Thoracic aorta (tissue), 2 donors: ENCODE data around the gene NRP1. TPM values are rescaled to one million over a fixed set of nuclear protein-coding genes. Genes with fewer than 3 reads are reported as not detected.

Source experiments
- ATAC-seq: fragments of 150-250 bp; one replicate; pipeline ENCODE4 v1.8.0; 2017; ENCODE audit warnings: low read depth; ENCODE audit not compliant: insufficient number of reproducible peaks, low FRiP score
- DNase-seq: peaks from one replicate; pipeline ENCODE4 v3.0.0-alpha.2; 2020; ENCODE audit warnings: low spot score
- H3K27ac ChIP-seq, 2 donors: fragments of 200-600 bp; sonication (generic); 1 replicate in 1 of 2; 2 replicates in 1 of 2; pipeline ENCODE4 v1.5.1; 2016; ENCODE audit warnings: mild to moderate bottlenecking in 2 of 2, moderate library complexity in 2 of 2
- H3K27me3 ChIP-seq: fragments of 200-600 bp; sonication (generic); replicated peaks from 2 replicates; pipeline ENCODE4 v1.6.0; 2016; ENCODE audit warnings: mild to moderate bottlenecking; ENCODE audit not compliant: insufficient read depth
- H3K36me3 ChIP-seq: fragments of 200-600 bp; sonication (generic); one replicate; pipeline ENCODE4 v1.5.1; 2016
- H3K4me1 ChIP-seq, 2 donors: fragments of 200-600 bp; sonication (generic); 1 replicate in 1 of 2; 2 replicates in 1 of 2; pipeline versions ENCODE4 v1.5.1 to v1.6.0; 2016; ENCODE audit warnings: low read depth in 2 of 2, mild to moderate bottlenecking in 1 of 2; ENCODE audit not compliant: control insufficient read depth in 1 of 2
- H3K4me3 ChIP-seq: fragments of 200-600 bp; sonication (generic); 2 replicates; pipeline ENCODE4 v1.5.1; 2016; ENCODE audit warnings: mild to moderate bottlenecking
- H3K9me3 ChIP-seq: fragments of 200-600 bp; sonication (generic); 2 replicates; pipeline ENCODE4 v1.5.1; 2016
- total RNA-seq, 2 donors: library from RNA; depleted of rRNA; stranded (reverse); fragments of >200 nt; gene quantifications; one replicate each; pipeline versions ENCODE4 v1.1.0 to v1.2.3, GENCODE V29; 2016
- TF ChIP-seq, protein P1 (sequence below): fragments of 200-600 bp; sonication (generic); IDR thresholded peaks from one replicate; pipeline ENCODE4 v1.5.1; 2019; ENCODE audit warnings: antibody characterized with exemption

The NRP1 gene
- total RNA-seq, 2 donors from 2014 or later = 66.9 to 117 TPM

DNA sequence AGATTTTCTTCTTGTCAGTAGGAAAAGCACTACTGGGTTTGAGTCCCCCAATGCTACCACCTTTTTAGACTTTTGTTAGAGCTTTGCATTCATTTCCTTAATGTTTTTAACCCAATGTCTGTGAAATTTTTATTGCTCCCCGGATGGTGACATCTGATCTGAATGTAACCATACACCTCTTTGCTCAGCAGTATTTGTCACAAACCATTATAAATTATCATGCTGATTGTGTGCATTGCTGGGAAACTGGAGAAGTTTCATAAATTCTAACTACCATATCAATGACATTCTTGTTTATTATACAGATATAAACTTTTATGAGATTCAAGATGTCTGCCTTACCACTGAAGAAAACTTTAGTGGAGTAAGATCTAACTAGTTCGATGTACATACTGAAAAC is 8.5 kb downstream of the NRP1 start:
- Histone ChIP-seq H3K4me3 (peak overlapping the region; percentile 23), H3K27me3 (no peaks in the 10 kb centered on the region), H3K36me3 (peaks cover 2% of the 10 kb centered on the region), H3K9me3 (no peaks in the 10 kb centered on the region), H3K4me1 (peaks cover 18 to 53% of the 10 kb centered on the region in 2 donors), H3K27ac (no peak overlapping the region)
- TF ChIP-seq, protein P1, sequence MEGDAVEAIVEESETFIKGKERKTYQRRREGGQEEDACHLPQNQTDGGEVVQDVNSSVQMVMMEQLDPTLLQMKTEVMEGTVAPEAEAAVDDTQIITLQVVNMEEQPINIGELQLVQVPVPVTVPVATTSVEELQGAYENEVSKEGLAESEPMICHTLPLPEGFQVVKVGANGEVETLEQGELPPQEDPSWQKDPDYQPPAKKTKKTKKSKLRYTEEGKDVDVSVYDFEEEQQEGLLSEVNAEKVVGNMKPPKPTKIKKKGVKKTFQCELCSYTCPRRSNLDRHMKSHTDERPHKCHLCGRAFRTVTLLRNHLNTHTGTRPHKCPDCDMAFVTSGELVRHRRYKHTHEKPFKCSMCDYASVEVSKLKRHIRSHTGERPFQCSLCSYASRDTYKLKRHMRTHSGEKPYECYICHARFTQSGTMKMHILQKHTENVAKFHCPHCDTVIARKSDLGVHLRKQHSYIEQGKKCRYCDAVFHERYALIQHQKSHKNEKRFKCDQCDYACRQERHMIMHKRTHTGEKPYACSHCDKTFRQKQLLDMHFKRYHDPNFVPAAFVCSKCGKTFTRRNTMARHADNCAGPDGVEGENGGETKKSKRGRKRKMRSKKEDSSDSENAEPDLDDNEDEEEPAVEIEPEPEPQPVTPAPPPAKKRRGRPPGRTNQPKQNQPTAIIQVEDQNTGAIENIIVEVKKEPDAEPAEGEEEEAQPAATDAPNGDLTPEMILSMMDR = no peak
- ATAC-seq = no peak
- no peak for DNase-seq

DNA sequence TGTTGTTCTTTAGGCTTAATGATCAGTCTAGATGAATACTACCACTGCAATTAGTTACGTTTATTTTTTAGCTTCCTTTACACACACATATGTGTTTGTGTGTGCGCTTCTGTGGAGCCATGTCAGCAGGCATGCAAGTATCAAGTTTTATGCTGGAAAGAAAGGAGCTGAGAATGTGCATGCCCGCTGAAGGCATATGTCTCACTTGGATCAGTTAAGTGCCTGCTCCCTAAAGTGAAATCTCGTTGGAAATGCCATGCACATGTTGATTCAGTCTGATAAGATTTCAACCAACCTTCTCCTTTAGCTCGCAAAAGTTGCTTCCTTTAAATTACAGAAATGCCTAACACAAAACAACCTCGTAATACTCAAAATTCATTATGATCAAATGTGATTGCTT is 10.7 kb downstream of the NRP1 start:
- TF ChIP-seq, protein P1 = no peak
- ATAC-seq = no peak

DNA sequence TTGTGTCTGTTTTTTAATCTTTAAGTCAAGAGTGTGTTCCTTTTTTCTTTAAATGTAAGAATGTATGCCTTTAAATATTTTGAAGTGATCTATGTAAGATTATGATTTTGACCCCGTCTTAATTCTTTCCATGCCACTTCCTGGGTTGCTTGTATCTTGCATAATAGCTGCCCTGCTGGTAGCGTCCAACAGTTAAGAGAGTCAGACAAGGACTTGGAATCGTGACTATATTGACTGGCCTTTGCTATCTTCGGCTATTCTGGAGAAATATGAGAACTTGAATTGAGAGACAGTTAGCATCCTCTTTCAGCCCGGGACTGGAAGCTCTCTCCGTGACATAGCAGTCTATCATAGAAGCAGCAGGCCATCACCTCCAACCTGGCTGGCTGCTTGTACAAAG is 13.0 kb downstream of the NRP1 start:
- TF ChIP-seq, protein P1 = no peak
- H3K4me1 ChIP-seq = peaks cover 16 to 18% of the 10 kb centered on the region in 2 donors
- no peak for DNase-seq
- no peaks in the 10 kb centered on the region for H3K9me3 ChIP-seq
- ATAC-seq = no peak
- peaks cover 2% of the 10 kb centered on the region for H3K36me3 ChIP-seq
- no peaks in the 10 kb centered on the region for H3K27me3 ChIP-seq
- no peak overlapping the region for H3K27ac ChIP-seq
- no peak overlapping the region for H3K4me3 ChIP-seq

More for the DNA sequence above, 10.7 kb downstream of the NRP1 start:
- H3K4me3 ChIP-seq = no peak overlapping the region
- DNase-seq = no peak
- H3K36me3 ChIP-seq = peaks cover 2% of the 10 kb centered on the region
- peaks cover 18 to 34% of the 10 kb centered on the region in 2 donors for H3K4me1 ChIP-seq
- H3K27ac ChIP-seq = no peak overlapping the region
- H3K9me3 ChIP-seq = no peaks in the 10 kb centered on the region
- H3K27me3 ChIP-seq = no peaks in the 10 kb centered on the region

DNA sequence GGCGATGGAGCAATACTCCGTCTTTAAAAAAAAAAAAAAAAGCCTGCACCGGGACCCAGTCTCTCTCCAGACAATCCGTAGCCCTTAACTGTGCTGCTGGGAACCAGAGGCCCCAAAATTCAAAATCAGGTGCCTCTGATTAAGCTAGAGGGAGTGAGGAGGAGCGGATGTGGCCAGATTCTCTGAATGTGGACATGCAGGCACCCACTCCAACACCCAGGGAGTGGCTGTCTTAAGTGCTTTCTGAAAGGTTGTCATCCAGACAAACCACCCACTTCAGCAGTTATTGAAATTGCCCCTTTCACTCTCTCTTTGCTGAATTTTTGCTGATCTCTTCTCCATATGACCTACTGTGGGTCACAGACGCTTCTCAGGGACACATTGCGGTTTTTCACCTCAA is 14.2 kb downstream of the NRP1 start:
- DNase-seq (no peak), ATAC-seq (no peak)
- Histone ChIP-seq H3K27me3 (no peaks in the 10 kb centered on the region), H3K4me1 (peaks cover 18 to 19% of the 10 kb centered on the region in 2 donors), H3K4me3 (no peak overlapping the region), H3K27ac (no peak overlapping the region), H3K36me3 (peaks cover 2% of the 10 kb centered on the region), H3K9me3 (no peaks in the 10 kb centered on the region)
- TF ChIP-seq, protein P1 = no peak

DNA sequence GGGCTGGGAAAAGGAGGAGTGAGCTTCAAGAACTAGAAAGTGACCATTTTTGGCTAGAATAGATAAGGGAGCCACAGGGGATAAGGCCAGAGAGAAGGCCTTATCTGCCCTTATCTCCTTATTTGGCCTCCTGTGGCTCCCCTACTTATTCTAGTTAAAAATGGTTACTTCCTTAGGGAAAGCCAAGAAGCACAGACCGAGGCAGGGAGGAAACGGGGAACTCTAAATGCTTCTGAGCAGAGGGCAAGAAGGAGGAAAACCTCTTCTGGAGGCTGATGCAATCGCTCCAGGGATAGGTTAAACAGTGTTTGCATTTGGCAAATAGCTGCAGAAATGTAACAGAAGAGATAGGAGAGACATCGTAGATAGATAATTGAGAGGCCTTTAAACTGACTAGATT is 18.6 kb downstream of the NRP1 start:
- Histone ChIP-seq H3K36me3 (no peaks in the 10 kb centered on the region), H3K27ac (peak overlapping the region; percentile 0 to 4), H3K9me3 (no peaks in the 10 kb centered on the region), H3K4me3 (peak overlapping the region; percentile 4), H3K4me1 (peaks cover 10 to 24% of the 10 kb centered on the region in 2 donors), H3K27me3 (no peaks in the 10 kb centered on the region)
- ATAC-seq (no peak), DNase-seq (no peak)
- TF ChIP-seq, protein P1 = no peak
